ENCODE results near the gene SLC25A26.

DNA sequence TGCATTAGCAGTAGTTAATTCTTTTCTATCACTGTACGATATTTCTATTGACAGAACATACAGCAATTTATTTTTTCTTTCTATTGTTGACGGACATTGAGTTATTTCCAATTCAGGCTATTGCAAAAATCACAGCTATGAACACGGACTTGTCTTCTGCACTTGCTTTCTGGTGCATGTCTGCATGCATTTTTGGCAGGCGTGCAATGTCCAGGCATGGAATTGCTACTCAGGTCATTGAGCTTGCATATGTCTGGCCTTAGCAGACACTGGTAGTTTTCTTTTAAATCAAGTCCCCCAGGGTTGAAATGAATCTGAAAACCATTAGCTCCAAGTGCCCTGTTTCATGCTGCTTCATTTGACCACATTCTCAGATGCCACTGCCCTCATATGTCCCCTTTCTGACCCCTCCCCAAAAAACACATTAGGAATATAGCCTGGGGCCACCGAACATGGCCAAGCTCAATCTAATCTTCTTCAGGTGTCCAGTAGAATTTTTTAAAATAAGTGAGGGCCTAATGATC is 207.2 kb downstream of the SLC25A26 start:
- TF ChIP-seq, protein P1, sequence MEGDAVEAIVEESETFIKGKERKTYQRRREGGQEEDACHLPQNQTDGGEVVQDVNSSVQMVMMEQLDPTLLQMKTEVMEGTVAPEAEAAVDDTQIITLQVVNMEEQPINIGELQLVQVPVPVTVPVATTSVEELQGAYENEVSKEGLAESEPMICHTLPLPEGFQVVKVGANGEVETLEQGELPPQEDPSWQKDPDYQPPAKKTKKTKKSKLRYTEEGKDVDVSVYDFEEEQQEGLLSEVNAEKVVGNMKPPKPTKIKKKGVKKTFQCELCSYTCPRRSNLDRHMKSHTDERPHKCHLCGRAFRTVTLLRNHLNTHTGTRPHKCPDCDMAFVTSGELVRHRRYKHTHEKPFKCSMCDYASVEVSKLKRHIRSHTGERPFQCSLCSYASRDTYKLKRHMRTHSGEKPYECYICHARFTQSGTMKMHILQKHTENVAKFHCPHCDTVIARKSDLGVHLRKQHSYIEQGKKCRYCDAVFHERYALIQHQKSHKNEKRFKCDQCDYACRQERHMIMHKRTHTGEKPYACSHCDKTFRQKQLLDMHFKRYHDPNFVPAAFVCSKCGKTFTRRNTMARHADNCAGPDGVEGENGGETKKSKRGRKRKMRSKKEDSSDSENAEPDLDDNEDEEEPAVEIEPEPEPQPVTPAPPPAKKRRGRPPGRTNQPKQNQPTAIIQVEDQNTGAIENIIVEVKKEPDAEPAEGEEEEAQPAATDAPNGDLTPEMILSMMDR (IDR thresholded peaks at IDR 0.05): no peak
- TF ChIP-seq, protein P2, sequence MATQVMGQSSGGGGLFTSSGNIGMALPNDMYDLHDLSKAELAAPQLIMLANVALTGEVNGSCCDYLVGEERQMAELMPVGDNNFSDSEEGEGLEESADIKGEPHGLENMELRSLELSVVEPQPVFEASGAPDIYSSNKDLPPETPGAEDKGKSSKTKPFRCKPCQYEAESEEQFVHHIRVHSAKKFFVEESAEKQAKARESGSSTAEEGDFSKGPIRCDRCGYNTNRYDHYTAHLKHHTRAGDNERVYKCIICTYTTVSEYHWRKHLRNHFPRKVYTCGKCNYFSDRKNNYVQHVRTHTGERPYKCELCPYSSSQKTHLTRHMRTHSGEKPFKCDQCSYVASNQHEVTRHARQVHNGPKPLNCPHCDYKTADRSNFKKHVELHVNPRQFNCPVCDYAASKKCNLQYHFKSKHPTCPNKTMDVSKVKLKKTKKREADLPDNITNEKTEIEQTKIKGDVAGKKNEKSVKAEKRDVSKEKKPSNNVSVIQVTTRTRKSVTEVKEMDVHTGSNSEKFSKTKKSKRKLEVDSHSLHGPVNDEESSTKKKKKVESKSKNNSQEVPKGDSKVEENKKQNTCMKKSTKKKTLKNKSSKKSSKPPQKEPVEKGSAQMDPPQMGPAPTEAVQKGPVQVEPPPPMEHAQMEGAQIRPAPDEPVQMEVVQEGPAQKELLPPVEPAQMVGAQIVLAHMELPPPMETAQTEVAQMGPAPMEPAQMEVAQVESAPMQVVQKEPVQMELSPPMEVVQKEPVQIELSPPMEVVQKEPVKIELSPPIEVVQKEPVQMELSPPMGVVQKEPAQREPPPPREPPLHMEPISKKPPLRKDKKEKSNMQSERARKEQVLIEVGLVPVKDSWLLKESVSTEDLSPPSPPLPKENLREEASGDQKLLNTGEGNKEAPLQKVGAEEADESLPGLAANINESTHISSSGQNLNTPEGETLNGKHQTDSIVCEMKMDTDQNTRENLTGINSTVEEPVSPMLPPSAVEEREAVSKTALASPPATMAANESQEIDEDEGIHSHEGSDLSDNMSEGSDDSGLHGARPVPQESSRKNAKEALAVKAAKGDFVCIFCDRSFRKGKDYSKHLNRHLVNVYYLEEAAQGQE (IDR thresholded peaks at IDR 0.05; ENCODE audit: insufficient read depth in 1 of 2, low read depth in 2 of 2, low read length in 1 of 2): no peak
- TF ChIP-seq SIN3A (IDR thresholded peaks at IDR 0.05; ENCODE audit: borderline replicate concordance, insufficient read depth, low read depth, low read length): no peak
- TF ChIP-seq TCF7L2 (IDR thresholded peaks at IDR 0.05; ENCODE audit: low read depth, low read length): no peak
- no peak for TF ChIP-seq POLR2AphosphoS5 (IDR thresholded peaks at IDR 0.05; ENCODE audit: low read depth, low read length)
